ENCODE measurements around the gene CIZ1. TPM values are rescaled to one million over a fixed set of nuclear protein-coding genes. Genes with fewer than 3 reads are reported as not detected.
A peak's percentile ranks its signal among the peaks of the same experiment; 100 is the strongest.

CIZ1 gene
- polyA plus RNA-seq (2013, experiment 1 of 2): 148 TPM
- 145 TPM for polyA plus RNA-seq (2013, experiment 2 of 2)

- H3K4me1 ChIP-seq (ENCODE audit: control insufficient read depth, insufficient read depth, low read depth, low read length): peaks cover 19% of the 10 kb centered on the region
- WGBS: under 1% methylated on average over 61 of the region's 71 CpGs
- H3K4me2 ChIP-seq (ENCODE audit: low read length, poor library complexity, severe bottlenecking): peak within 1 kb of the TSS; percentile 90
- peak within 1 kb of the TSS; percentile 98 for H4K8ac ChIP-seq (ENCODE audit: low read length)
- peak within 1 kb of the TSS; percentile 71 for H2BK120ac ChIP-seq (ENCODE audit: low read depth, low read length)
- peaks cover 26 to 31% of the 10 kb centered on the region in 2 experiments for H3K36me3 ChIP-seq (ENCODE audit: control insufficient read depth in 1 of 2, insufficient read depth in 2 of 2, low read depth in 1 of 2, low read length in 2 of 2)
- peak within 1 kb of the TSS; percentile 54 for H2AK5ac ChIP-seq (ENCODE audit: low read length, severe bottlenecking)
- peak within 1 kb of the TSS in 1 of 2 experiments; percentile 96 for H3K14ac ChIP-seq (ENCODE audit: low read length in 2 of 2)
- H3K4ac ChIP-seq (ENCODE audit: low read depth in 1 of 2, low read length in 2 of 2): peak within 1 kb of the TSS; percentile 94 to 95
- H3K9ac ChIP-seq (ENCODE audit: low read length): peak within 1 kb of the TSS; percentile 96
- H3K9me3 ChIP-seq (ENCODE audit: control insufficient read depth, low read length): no peaks in the 10 kb centered on the region
- peak within 1 kb of the TSS in 1 of 2 experiments; percentile 89 for H3K23ac ChIP-seq (ENCODE audit: low read length in 2 of 2)
- DNase-seq: peak; percentile 80
- peaks cover 17% of the 10 kb centered on the region for H3K79me1 ChIP-seq (replicated peaks; ENCODE audit: low read length, poor library complexity, severe bottlenecking)
- peak within 1 kb of the TSS; percentile 91 for H4K91ac ChIP-seq (ENCODE audit: low read length)
- H2BK12ac ChIP-seq (ENCODE audit: low read length in 2 of 2): peak within 1 kb of the TSS in 1 of 2 experiments; percentile 78
- H3K27ac ChIP-seq (ENCODE audit: low read length, poor library complexity, severe bottlenecking): peak within 1 kb of the TSS; percentile 46
- no peaks in the 10 kb centered on the region for H3K27me3 ChIP-seq (ENCODE audit: control insufficient read depth in 1 of 2, insufficient read depth in 1 of 2, low read length in 2 of 2)
- peak within 1 kb of the TSS; percentile 97 for H2AFZ ChIP-seq (ENCODE audit: low read depth, low read length)
- H3K18ac ChIP-seq (ENCODE audit: low read depth in 1 of 2, low read length in 2 of 2): peak within 1 kb of the TSS; percentile 95 to 99
- peak within 1 kb of the TSS; percentile 53 for H2BK5ac ChIP-seq (ENCODE audit: low read depth, low read length, poor library complexity, severe bottlenecking)
- peak within 1 kb of the TSS; percentile 88 to 97 for H3K4me3 ChIP-seq (ENCODE audit: insufficient read depth in 1 of 2, low read depth in 1 of 2, low read length in 2 of 2)
- H2BK15ac ChIP-seq (ENCODE audit: low read depth, poor library complexity, severe bottlenecking): peak within 1 kb of the TSS; percentile 95
These were observed at the start of gene CIZ1 for GRCh38 chr9:128191406-128192046. TSS of gene CIZ1 (minus strand) at chr9:128191572. CDS start at chr9:128190857, 715 bp downstream.

GRCh38 chr9:128233817-128234406, 42.5 kb upstream of the CIZ1 start:
- Histone ChIP-seq H3K14ac (ENCODE audit: low read length in 2 of 2) (no peak overlapping the region), H3K23ac (ENCODE audit: low read length in 2 of 2) (no peak overlapping the region), H3K79me1 (replicated peaks; ENCODE audit: low read length, poor library complexity, severe bottlenecking) (no peaks in the 10 kb centered on the region), H4K8ac (ENCODE audit: low read length) (no peak overlapping the region), H4K91ac (ENCODE audit: low read length) (no peak overlapping the region), H3K4ac (ENCODE audit: low read depth in 1 of 2, low read length in 2 of 2) (no peak overlapping the region), H3K18ac (ENCODE audit: low read depth in 1 of 2, low read length in 2 of 2) (no peak overlapping the region), H2BK15ac (ENCODE audit: low read depth, poor library complexity, severe bottlenecking) (no peak overlapping the region), H2AK5ac (ENCODE audit: low read length, severe bottlenecking) (no peak overlapping the region), H2BK5ac (ENCODE audit: low read depth, low read length, poor library complexity, severe bottlenecking) (no peak overlapping the region), H2BK12ac (ENCODE audit: low read length in 2 of 2) (no peak overlapping the region), H2BK120ac (ENCODE audit: low read depth, low read length) (no peak overlapping the region), H3K4me1 (ENCODE audit: control insufficient read depth, insufficient read depth, low read depth, low read length) (no peaks in the 10 kb centered on the region), H3K4me2 (ENCODE audit: low read length, poor library complexity, severe bottlenecking) (no peak overlapping the region), H3K27me3 (ENCODE audit: control insufficient read depth in 1 of 2, insufficient read depth in 1 of 2, low read length in 2 of 2) (no peaks in the 10 kb centered on the region), H3K9me3 (ENCODE audit: control insufficient read depth, low read length) (no peaks in the 10 kb centered on the region), H3K4me3 (ENCODE audit: insufficient read depth in 1 of 2, low read depth in 1 of 2, low read length in 2 of 2) (no peak overlapping the region), H3K9ac (ENCODE audit: low read length) (no peak overlapping the region), H2AFZ (ENCODE audit: low read depth, low read length) (no peak overlapping the region), H3K27ac (ENCODE audit: low read length, poor library complexity, severe bottlenecking) (no peak overlapping the region), H3K36me3 (ENCODE audit: control insufficient read depth in 1 of 2, insufficient read depth in 2 of 2, low read depth in 1 of 2, low read length in 2 of 2) (peaks cover 19 to 22% of the 10 kb centered on the region in 2 experiments)
- 89% methylated on average over 28 of the region's 28 CpGs for WGBS
- no peak for DNase-seq

GRCh38 chr9:128232528-128233428, 41.4 kb upstream of the CIZ1 start:
- Histone ChIP-seq H3K23ac (ENCODE audit: low read length in 2 of 2) (no peak overlapping the region), H3K27me3 (ENCODE audit: control insufficient read depth in 1 of 2, insufficient read depth in 1 of 2, low read length in 2 of 2) (no peaks in the 10 kb centered on the region), H2BK5ac (ENCODE audit: low read depth, low read length, poor library complexity, severe bottlenecking) (no peak overlapping the region), H3K4me1 (ENCODE audit: control insufficient read depth, insufficient read depth, low read depth, low read length) (no peaks in the 10 kb centered on the region), H2BK15ac (ENCODE audit: low read depth, poor library complexity, severe bottlenecking) (no peak overlapping the region), H3K4me3 (ENCODE audit: insufficient read depth in 1 of 2, low read depth in 1 of 2, low read length in 2 of 2) (no peak overlapping the region), H4K91ac (ENCODE audit: low read length) (no peak overlapping the region), H2AK5ac (ENCODE audit: low read length, severe bottlenecking) (no peak overlapping the region), H3K36me3 (ENCODE audit: control insufficient read depth in 1 of 2, insufficient read depth in 2 of 2, low read depth in 1 of 2, low read length in 2 of 2) (peaks cover 22 to 24% of the 10 kb centered on the region in 2 experiments), H3K9me3 (ENCODE audit: control insufficient read depth, low read length) (no peaks in the 10 kb centered on the region), H3K14ac (ENCODE audit: low read length in 2 of 2) (no peak overlapping the region), H2BK120ac (ENCODE audit: low read depth, low read length) (no peak overlapping the region), H3K79me1 (replicated peaks; ENCODE audit: low read length, poor library complexity, severe bottlenecking) (no peaks in the 10 kb centered on the region), H2AFZ (ENCODE audit: low read depth, low read length) (no peak overlapping the region), H3K4me2 (ENCODE audit: low read length, poor library complexity, severe bottlenecking) (no peak overlapping the region), H3K9ac (ENCODE audit: low read length) (no peak overlapping the region), H3K4ac (ENCODE audit: low read depth in 1 of 2, low read length in 2 of 2) (no peak overlapping the region), H2BK12ac (ENCODE audit: low read length in 2 of 2) (no peak overlapping the region), H3K27ac (ENCODE audit: low read length, poor library complexity, severe bottlenecking) (no peak overlapping the region), H4K8ac (ENCODE audit: low read length) (no peak overlapping the region), H3K18ac (ENCODE audit: low read depth in 1 of 2, low read length in 2 of 2) (no peak overlapping the region)
- DNase-seq: no peak
- 90% methylated on average over 18 of the region's 22 CpGs for WGBS
